NOMO-1 (cell line): ENCODE measurements around the gene LNP1.
"Not testable (repeated sequence)": the region's sequence is repeated elsewhere in the genome, so short reads cannot be mapped to it uniquely, and the experiment has no call there.

Source experiments
- DNase-seq, 2 experiments: peaks; one replicate each; lab custom pipeline; 2025; ENCODE audit not compliant: unreplicated experiment in 2 of 2; lab: John Stamatoyannopoulos, UW

The LNP1 gene

GRCh38 chr3:100427699-100428098 lies 26.4 kb downstream of the LNP1 start:
- DNase-seq: no peak

DNA sequence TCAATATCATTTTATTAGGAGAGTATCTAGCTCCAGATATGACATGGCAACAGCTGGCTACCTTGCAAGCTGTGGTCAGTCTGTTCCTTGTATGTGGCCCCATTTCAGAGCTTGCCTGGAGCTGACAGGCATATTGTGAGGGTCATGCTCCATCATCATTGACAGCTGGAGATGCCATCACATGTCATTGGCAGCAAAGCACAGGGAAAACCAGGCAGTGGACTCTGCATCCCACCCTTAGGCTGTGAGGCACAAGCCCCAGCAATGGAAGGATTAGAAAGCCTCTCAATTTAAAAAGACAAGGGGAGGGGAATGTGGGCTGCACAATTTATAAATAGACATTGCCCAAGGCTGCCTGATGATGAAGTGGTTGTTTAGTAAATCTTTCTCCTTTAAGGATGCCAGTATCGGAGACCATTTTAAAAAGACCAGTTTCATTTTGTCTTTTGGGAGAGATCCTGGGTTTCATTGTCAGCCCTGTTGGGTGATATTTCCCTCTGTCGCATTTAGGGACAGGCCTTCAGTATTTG lies 27.9 kb downstream of the LNP1 start:
- DNase-seq: no peak

DNA sequence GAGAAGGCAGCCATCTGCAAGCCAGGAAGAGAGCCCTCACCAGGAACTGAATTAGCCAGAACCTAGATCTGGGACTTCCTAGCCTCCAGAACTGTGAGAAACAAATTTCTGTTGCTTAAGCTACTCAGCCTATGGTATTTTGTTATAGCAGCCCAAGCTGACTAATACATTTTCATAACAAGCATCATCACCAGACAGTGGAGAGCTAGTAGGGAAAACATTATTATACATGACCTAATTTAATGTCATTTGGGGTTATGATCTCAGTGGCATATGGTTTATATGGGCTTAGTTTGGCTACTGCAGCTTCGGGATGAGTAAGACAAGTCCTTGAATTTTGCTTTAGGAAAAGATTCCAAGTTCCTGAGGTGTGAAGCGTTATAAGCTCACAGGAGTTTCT lies 35.6 kb downstream of the LNP1 start:
- no peak for DNase-seq

DNA sequence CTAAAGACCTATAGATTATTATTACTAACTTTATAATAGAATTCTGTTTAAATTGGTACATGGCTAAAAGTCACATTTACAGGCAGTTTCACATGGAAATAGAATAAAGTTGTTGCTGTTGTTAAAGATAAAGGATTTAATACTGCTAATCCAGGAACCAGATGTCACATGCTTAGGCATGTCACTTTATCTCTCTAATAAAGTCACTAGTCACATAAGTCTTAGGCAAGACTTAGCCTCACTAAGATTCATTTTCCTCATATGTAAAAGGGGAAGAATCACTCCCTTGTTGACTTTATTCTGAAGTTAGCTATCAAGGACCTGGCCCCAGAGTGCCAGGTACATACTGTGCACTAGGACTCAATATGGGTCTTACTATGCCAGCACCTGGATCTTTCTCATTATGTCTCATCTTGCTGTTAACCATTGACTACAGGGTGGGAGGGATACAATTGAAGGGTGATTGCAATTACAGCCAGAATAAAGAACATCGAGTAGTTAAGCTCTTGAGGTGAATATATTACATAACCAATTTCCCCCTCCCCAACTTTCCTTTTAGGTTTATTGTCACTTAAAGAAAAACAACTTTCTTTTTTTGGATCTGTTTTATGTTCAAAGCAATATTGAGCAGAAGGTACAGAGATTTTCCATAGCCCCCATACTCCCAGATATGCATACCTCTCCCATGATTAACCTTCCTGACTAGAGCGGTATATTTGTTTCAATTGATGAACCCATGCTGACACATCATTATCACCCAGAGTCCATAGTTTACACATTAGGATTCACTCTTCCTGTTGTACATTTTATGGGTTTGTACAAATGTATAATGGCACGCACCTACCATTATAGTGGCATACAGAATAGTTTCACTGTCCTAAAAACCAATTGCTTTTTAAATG lies 36.6 kb downstream of the LNP1 start:
- no peak for DNase-seq

- no peak for DNase-seq
Measured at GRCh38 chr3:100438623-100438974, 37.3 kb downstream of the LNP1 start.

GRCh38 chr3:100440895-100441294 lies 39.6 kb downstream of the LNP1 start:
- DNase-seq: no peak

- DNase-seq: no peak
Measured at GRCh38 chr3:100443690-100444089, 42.4 kb downstream of the LNP1 start.

DNA sequence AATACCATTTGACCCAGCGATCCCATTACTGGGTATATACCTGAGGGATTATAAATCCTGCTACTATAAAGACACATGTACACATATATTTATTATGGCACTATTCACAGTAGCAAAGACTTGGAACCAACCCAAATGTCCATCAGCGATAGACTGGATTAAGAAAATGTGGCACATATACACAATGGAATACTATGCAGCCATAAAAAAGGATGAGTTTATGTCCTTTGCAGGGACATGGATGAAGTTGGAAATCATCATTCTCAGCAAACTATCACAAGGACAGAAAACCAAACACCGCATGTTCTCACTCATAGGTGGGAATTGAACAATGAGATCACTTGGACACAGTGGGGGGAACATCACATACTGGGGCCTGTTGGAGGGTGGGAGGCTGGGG lies 45.7 kb downstream of the LNP1 start:
- DNase-seq: not testable (repeated sequence)

DNA sequence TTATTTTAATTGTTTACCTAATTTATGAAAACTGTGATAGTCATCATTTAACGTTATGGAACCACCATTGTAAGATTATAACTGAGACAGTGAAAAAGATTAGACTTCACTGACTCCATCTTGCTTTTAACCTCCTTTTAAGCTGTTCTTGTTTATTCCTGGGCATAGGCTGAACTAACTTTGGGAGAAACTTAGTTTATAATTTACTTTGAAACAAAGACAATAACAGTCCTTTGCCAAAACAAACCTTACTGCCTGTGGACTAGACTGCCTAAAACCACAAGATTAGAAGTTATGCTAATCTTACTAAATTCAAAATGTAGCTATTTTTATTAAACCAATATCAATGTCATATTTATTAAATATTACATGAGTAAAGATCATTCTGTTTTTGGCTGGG lies 46.7 kb downstream of the LNP1 start:
- no peak for DNase-seq

DNA sequence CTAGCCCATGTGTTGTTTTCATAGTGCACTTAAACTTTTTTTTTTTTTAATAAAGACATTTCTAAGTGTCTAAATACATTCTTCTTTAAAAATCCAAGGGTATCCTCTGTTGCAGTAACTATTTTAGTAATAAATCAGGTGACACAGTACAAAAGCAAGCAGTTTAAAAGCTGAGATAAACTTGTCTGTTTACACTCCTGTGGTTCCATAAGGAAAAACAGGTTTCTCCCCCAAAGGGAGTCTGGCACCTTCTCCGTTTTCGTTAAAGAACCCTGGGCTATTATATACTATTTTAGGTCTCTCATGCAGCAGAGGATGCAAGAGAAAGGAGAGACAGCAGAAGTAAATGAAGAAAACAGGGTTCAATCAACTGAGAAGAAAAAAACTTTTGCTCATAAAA lies 47.9 kb downstream of the LNP1 start:
- DNase-seq: no peak

DNA sequence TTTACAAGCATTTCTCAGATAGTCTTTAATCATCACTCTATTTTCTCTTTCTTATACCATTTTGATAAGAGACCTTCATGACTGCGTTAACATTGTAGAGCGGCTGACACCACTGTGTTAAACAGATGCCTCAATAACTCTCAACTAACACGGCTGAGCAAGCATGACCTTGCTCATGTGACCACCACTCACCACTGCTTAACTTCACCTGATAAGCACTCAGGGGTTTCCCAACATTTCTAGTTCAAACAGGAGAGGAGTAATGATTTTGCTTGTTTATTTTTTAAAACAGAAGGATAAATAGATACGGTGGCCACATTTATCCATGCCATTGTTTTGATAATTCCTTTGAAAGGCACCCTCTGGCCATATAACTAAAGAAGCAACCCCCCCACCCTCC lies 53.3 kb downstream of the LNP1 start:
- no peak for DNase-seq

GRCh38 chr3:100455841-100456550 lies 54.7 kb downstream of the LNP1 start:
- DNase-seq: no peak

- DNase-seq: no peak
Measured at GRCh38 chr3:100456745-100457144, 55.4 kb downstream of the LNP1 start.

GRCh38 chr3:100457811-100458210 lies 56.5 kb downstream of the LNP1 start:
- no peak for DNase-seq

DNA sequence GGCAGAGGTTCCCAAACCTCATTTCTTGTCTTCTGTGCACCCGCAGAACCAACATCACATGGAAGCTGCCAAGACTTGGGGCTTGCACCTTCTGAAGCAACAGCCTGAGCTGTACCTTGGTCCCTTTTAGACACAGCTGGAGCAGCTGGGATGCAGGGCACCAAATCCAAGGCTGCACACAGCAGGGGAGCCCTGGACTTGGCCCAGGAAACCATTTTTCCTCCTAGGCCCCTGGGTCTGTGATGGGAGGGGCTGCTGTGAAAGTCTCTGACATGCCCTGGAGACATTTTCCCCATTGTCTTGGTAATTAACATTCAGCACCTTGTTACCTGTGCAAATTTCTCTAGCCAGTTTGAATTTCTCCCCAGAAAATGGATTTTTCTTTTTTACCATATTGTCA lies 57.5 kb downstream of the LNP1 start:
- DNase-seq: no peak

GRCh38 chr3:100463002-100463401 lies 61.7 kb downstream of the LNP1 start:
- DNase-seq: peak in 1 of 2 experiments; percentile 55

GRCh38 chr3:100463646-100464155 lies 62.4 kb downstream of the LNP1 start:
- DNase-seq: no peak

DNA sequence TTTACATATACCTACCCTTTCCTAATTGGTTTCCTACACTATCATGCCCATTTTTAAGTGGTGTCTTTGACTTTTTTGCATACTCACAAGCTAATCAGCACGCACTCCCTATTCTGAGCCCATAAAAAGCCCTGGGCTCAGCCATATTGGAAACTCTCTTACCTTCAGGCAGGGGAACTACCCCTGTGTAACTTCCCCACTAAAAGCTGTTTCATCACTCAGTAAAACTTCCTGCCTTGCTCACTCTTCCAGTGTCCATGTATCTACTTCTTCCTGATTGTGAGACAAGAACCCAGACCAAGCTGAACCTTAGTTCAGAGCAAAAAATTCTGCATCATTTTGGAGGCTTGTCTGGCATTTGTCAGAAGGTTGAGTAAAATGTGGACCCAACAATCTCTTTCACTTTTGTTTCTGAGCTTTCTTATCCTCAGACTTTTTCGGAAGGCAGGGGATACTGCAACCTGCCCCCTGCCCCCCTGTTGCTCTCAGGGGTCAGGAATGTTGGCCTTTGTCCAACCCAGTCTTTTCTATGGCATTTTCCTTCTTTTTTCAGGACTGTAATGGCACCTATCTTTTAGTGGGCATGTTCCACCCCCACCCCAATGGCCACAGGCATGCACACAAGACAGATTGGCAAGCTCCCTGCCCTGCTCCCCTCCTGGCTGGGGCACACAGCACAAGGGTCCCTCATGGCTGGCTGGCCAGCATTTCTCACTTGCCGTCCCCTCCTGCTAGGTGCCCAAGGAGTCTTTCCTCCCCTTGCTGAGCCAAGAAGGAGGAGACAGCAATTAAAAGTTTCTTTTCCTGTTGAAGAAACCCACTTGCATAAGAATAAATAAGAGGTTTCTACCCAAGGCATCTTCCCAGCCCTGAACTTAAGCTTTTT lies 64.8 kb downstream of the LNP1 start:
- DNase-seq: peak in 1 of 2 experiments; percentile 40

- DNase-seq: no peak
Measured at GRCh38 chr3:100467133-100467532, 65.8 kb downstream of the LNP1 start.

DNA sequence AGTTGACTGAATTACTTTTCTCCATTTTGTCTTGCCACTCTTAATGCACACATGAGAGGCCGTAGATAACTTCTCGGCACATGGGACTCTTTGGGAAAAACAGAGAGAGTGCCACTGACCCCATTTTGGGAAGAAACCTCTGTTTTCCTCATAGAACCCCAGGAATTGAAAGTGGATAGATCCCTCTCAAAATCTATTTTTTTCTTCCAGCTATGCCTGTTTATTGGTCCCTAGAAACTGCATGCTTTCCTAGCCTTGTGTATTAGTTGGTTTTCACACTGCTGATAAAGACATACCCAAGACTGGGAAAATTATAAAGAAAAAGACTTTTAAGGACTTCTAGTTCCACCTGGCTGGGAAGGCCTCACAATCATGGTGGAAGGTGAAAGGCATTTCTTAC lies 67.3 kb downstream of the LNP1 start:
- DNase-seq: no peak

- DNase-seq: no peak
Measured at GRCh38 chr3:100470951-100471350, 69.6 kb downstream of the LNP1 start.
